Trophoblast cell (in vitro differentiated cells and primary cell): ENCODE data around the gene COMP.
A peak's percentile ranks its signal among the peaks of the same experiment; 100 is the strongest.

Source experiments
- DNase-seq, 2 donors: peaks; one replicate each; pipeline ENCODE4 v3.0.0-alpha.2; 2016
- H2AFZ ChIP-seq: 2 replicates; pipeline ENCODE4 v1.6.1; 2013; ENCODE audit warnings: low read length, moderate library complexity, mild to moderate bottlenecking; ENCODE audit not compliant: insufficient read depth, poor library complexity
- H2AK5ac ChIP-seq: 2 replicates; pipeline ENCODE4 v1.6.1; 2013; ENCODE audit warnings: mild to moderate bottlenecking, low read length
- H2BK120ac ChIP-seq: 2 replicates; pipeline ENCODE4 v1.6.1; 2013; ENCODE audit warnings: low read length, mild to moderate bottlenecking, moderate library complexity; ENCODE audit not compliant: insufficient read depth, poor library complexity
- H2BK12ac ChIP-seq: 2 replicates; pipeline ENCODE4 v1.6.1; 2013; ENCODE audit warnings: mild to moderate bottlenecking, low read length, moderate library complexity
- H2BK5ac ChIP-seq: 2 replicates; pipeline ENCODE4 v1.6.1; 2013; ENCODE audit warnings: low read length, low read depth, moderate library complexity, mild to moderate bottlenecking; ENCODE audit not compliant: poor library complexity
- H3K14ac ChIP-seq: 2 replicates; pipeline ENCODE4 v1.6.1; 2013; ENCODE audit warnings: mild to moderate bottlenecking, low read length
- H3K18ac ChIP-seq: 2 replicates; pipeline ENCODE4 v1.6.1; 2013; ENCODE audit warnings: mild to moderate bottlenecking, low read length
- H3K23ac ChIP-seq: 2 replicates; pipeline ENCODE4 v1.6.1; 2013; ENCODE audit warnings: low read length
- H3K27ac ChIP-seq: 2 replicates; pipeline ENCODE4 v1.5.1; 2013; ENCODE audit warnings: low read depth, mild to moderate bottlenecking, inconsistent platforms, low read length, moderate library complexity
- H3K27me3 ChIP-seq: 2 replicates; pipeline ENCODE4 v1.6.1; 2013; ENCODE audit warnings: inconsistent platforms, mild to moderate bottlenecking, low read length, moderate library complexity; ENCODE audit not compliant: insufficient read depth
- H3K36me3 ChIP-seq, 2 experiments: 1 replicate in 1 of 2; 2 replicates in 1 of 2; pipeline ENCODE4 v1.6.1; 2013; ENCODE audit warnings: low read length in 2 of 2, mild to moderate bottlenecking in 2 of 2, moderate library complexity in 1 of 2; ENCODE audit not compliant: insufficient read depth in 2 of 2, control insufficient read depth in 1 of 2
- H3K4ac ChIP-seq: 2 replicates; pipeline ENCODE4 v1.6.1; 2013; ENCODE audit warnings: low read depth, mild to moderate bottlenecking, low read length, moderate library complexity
- H3K4me1 ChIP-seq, 2 experiments: 1 replicate in 1 of 2; 2 replicates in 1 of 2; pipeline ENCODE4 v1.6.1; 2013; ENCODE audit warnings: low read length in 2 of 2, mild to moderate bottlenecking in 2 of 2, moderate library complexity in 1 of 2; ENCODE audit not compliant: insufficient read depth in 2 of 2, control insufficient read depth in 1 of 2
- H3K4me2 ChIP-seq: 2 replicates; pipeline ENCODE4 v1.6.1; 2013; ENCODE audit warnings: inconsistent platforms, mild to moderate bottlenecking, low read length, moderate library complexity
- H3K4me3 ChIP-seq: 2 replicates; pipeline ENCODE4 v1.5.1; 2013; ENCODE audit warnings: mild to moderate bottlenecking, low read depth, low read length, inconsistent platforms
- H3K79me1 ChIP-seq: one replicate; pipeline ENCODE4 v1.6.1; 2013; ENCODE audit warnings: low read length
- H3K79me2 ChIP-seq: 2 replicates; pipeline ENCODE4 v1.6.1; 2013; ENCODE audit warnings: low read length, mild to moderate bottlenecking; ENCODE audit not compliant: control insufficient read depth, insufficient read depth, poor library complexity
- H3K9ac ChIP-seq: 2 replicates; pipeline ENCODE4 v1.6.1; 2013; ENCODE audit warnings: mild to moderate bottlenecking, low read length
- H3K9me3 ChIP-seq: 2 replicates; pipeline ENCODE4 v1.6.1; 2013; ENCODE audit warnings: low read depth, mild to moderate bottlenecking, control low read depth, inconsistent platforms, low read length; ENCODE audit not compliant: insufficient read depth
- H4K12ac ChIP-seq: 2 replicates; pipeline ENCODE4 v1.6.1; 2013; ENCODE audit warnings: low read depth, mild to moderate bottlenecking, low read length, moderate library complexity
- H4K8ac ChIP-seq: 2 replicates; pipeline ENCODE4 v1.6.1; 2013; ENCODE audit warnings: low read depth, mild to moderate bottlenecking, low read length, moderate library complexity
- H4K91ac ChIP-seq: one replicate; pipeline ENCODE4 v1.6.1; 2013; ENCODE audit warnings: low read depth, mild to moderate bottlenecking, low read length, moderate library complexity
- WGBS: extraction: QIAGEN DNeasy Blood & Tissue Kit; methylation state at CpG from one replicate; pipeline ENCODE4 v1.1.7; 2013; ENCODE audit warnings: missing lambda C conversion rate; ENCODE audit not compliant: insufficient read length, insufficient coverage; ENCODE audit errors: extremely low coverage; 5-methylcytosine and 5-hydroxymethylcytosine counted together

Gene COMP

GRCh38 chr19:18772620-18773587, 18.2 kb downstream of the COMP start:
- no peaks in the 10 kb centered on the region for H3K36me3 ChIP-seq
- peak in 1 of 2 donors; percentile 17 for DNase-seq
- peaks cover 8% of the 10 kb centered on the region for H3K9me3 ChIP-seq
- no peaks in the 10 kb centered on the region for H3K79me1 ChIP-seq
- H4K91ac ChIP-seq: no peak overlapping the region
- no peak overlapping the region for H2BK12ac ChIP-seq
- no peak overlapping the region for H2AFZ ChIP-seq
- H4K12ac ChIP-seq: no peak overlapping the region
- H3K9ac ChIP-seq: no peak overlapping the region
- H3K4me3 ChIP-seq: no peak overlapping the region
- no peak overlapping the region for H4K8ac ChIP-seq
- H3K23ac ChIP-seq: no peak overlapping the region
- H3K14ac ChIP-seq: no peak overlapping the region
- no peak overlapping the region for H3K27ac ChIP-seq
- H3K18ac ChIP-seq: no peak overlapping the region
- no peak overlapping the region for H2BK120ac ChIP-seq
- WGBS: no CpG with 5 or more reads among the region's 27 CpGs
- no peak overlapping the region for H3K4ac ChIP-seq
- no peak overlapping the region for H2AK5ac ChIP-seq
- no peaks in the 10 kb centered on the region for H3K27me3 ChIP-seq
- no peaks in the 10 kb centered on the region for H3K79me2 ChIP-seq
- no peak overlapping the region for H2BK5ac ChIP-seq
- no peak overlapping the region for H3K4me2 ChIP-seq
- H3K4me1 ChIP-seq: peaks cover 9 to 12% of the 10 kb centered on the region in 2 experiments

GRCh38 chr19:18771328-18772242, 19.5 kb downstream of the COMP start:
- Histone ChIP-seq H2AK5ac (no peak overlapping the region), H2BK12ac (no peak overlapping the region), H3K27me3 (no peaks in the 10 kb centered on the region), H3K36me3 (no peaks in the 10 kb centered on the region), H3K4me2 (no peak overlapping the region), H4K91ac (no peak overlapping the region), H3K4me1 (peaks cover 7 to 9% of the 10 kb centered on the region in 2 experiments), H3K4ac (no peak overlapping the region), H2AFZ (no peak overlapping the region), H3K79me1 (no peaks in the 10 kb centered on the region), H3K18ac (no peak overlapping the region), H2BK120ac (no peak overlapping the region), H4K8ac (no peak overlapping the region), H2BK5ac (no peak overlapping the region), H3K4me3 (no peak overlapping the region), H3K9ac (no peak overlapping the region), H3K23ac (no peak overlapping the region), H4K12ac (no peak overlapping the region), H3K27ac (no peak overlapping the region), H3K14ac (no peak overlapping the region), H3K9me3 (peaks cover 5% of the 10 kb centered on the region), H3K79me2 (no peaks in the 10 kb centered on the region)
- WGBS: no CpG with 5 or more reads among the region's 36 CpGs
- DNase-seq: no peak

GRCh38 chr19:18770663-18771327, 20.3 kb downstream of the COMP start:
- H2AFZ ChIP-seq: no peak overlapping the region
- no peaks in the 10 kb centered on the region for H3K79me2 ChIP-seq
- no peak overlapping the region for H2BK120ac ChIP-seq
- H4K12ac ChIP-seq: no peak overlapping the region
- no peak overlapping the region for H3K4me2 ChIP-seq
- no peak overlapping the region for H2AK5ac ChIP-seq
- no peak overlapping the region for H2BK12ac ChIP-seq
- no peaks in the 10 kb centered on the region for H3K79me1 ChIP-seq
- H3K14ac ChIP-seq: no peak overlapping the region
- no peak overlapping the region for H4K91ac ChIP-seq
- H3K9me3 ChIP-seq: peaks cover 5% of the 10 kb centered on the region
- DNase-seq: no peak
- H3K4me3 ChIP-seq: peak overlapping the region; percentile 37
- no peak overlapping the region for H3K4ac ChIP-seq
- no CpG with 5 or more reads among the region's 13 CpGs for WGBS
- H3K36me3 ChIP-seq: no peaks in the 10 kb centered on the region
- peaks cover 0 to 3% of the 10 kb centered on the region in 2 experiments for H3K4me1 ChIP-seq
- no peaks in the 10 kb centered on the region for H3K27me3 ChIP-seq
- H3K27ac ChIP-seq: no peak overlapping the region
- H3K9ac ChIP-seq: no peak overlapping the region
- H2BK5ac ChIP-seq: no peak overlapping the region
- H3K23ac ChIP-seq: peak overlapping the region; percentile 64
- no peak overlapping the region for H3K18ac ChIP-seq
- no peak overlapping the region for H4K8ac ChIP-seq

- Histone ChIP-seq H3K4me1 (peaks cover 0 to 3% of the 10 kb centered on the region in 2 experiments), H3K4ac (no peak overlapping the region), H4K12ac (no peak overlapping the region), H3K79me2 (no peaks in the 10 kb centered on the region), H4K8ac (no peak overlapping the region), H3K4me3 (no peak overlapping the region), H4K91ac (no peak overlapping the region), H3K18ac (no peak overlapping the region), H3K9me3 (peaks cover 5% of the 10 kb centered on the region), H3K23ac (no peak overlapping the region), H3K79me1 (no peaks in the 10 kb centered on the region), H3K4me2 (no peak overlapping the region), H3K36me3 (no peaks in the 10 kb centered on the region), H3K27me3 (no peaks in the 10 kb centered on the region), H2BK12ac (no peak overlapping the region), H2BK5ac (no peak overlapping the region), H2AFZ (no peak overlapping the region), H3K14ac (no peak overlapping the region), H3K9ac (no peak overlapping the region), H2BK120ac (no peak overlapping the region), H2AK5ac (no peak overlapping the region), H3K27ac (no peak overlapping the region)
- DNase-seq: no peak
- no CpG with 5 or more reads among the region's 15 CpGs for WGBS
Observed at GRCh38 chr19:18769989-18770528, 21.0 kb downstream of the COMP start.
